Adrenal gland (tissue), 5 donors: ENCODE results near the gene MAGI2.

Experiments
- CTCF ChIP-seq, 6 experiments: fragments of 450-650 bp in 4 of 6; fragments of 200-600 bp in 2 of 6; sonication (generic) in 1 of 6; IDR thresholded peaks; 1 replicate in 5 of 6; 2 replicates in 1 of 6; pipeline versions ENCODE4 v1.5.1 to v1.8.0; 2016 to 2021; ENCODE audit warnings: antibody characterized with exemption in 6 of 6, mild to moderate bottlenecking in 2 of 6, moderate library complexity in 1 of 6
- POLR2A ChIP-seq, 2 donors: fragments of 450-650 bp; IDR thresholded peaks; one replicate each; pipeline ENCODE4 v1.6.1; 2017; ENCODE audit warnings: antibody characterized with exemption in 2 of 2, mild to moderate bottlenecking in 2 of 2, moderate library complexity in 1 of 2
- donor health status: DM: no; HTN: no; CAD: no.

GRCh38 chr7:78489476-78490240 lies 963.8 kb downstream of the MAGI2 start:
- no peak for TF ChIP-seq CTCF (IDR thresholded peaks at IDR 0.05)
- no peak for TF ChIP-seq POLR2A (IDR thresholded peaks at IDR 0.05)
